Raji (cell line): ENCODE data around the gene SUSD6.

Experiments used
- POLR2A ChIP-seq: IDR thresholded peaks from 2 replicates; pipeline ENCODE4 v1.6.1; 2011; ENCODE audit warnings: low read depth, low read length, control low read depth; ENCODE audit not compliant: insufficient read depth

Gene SUSD6

DNA sequence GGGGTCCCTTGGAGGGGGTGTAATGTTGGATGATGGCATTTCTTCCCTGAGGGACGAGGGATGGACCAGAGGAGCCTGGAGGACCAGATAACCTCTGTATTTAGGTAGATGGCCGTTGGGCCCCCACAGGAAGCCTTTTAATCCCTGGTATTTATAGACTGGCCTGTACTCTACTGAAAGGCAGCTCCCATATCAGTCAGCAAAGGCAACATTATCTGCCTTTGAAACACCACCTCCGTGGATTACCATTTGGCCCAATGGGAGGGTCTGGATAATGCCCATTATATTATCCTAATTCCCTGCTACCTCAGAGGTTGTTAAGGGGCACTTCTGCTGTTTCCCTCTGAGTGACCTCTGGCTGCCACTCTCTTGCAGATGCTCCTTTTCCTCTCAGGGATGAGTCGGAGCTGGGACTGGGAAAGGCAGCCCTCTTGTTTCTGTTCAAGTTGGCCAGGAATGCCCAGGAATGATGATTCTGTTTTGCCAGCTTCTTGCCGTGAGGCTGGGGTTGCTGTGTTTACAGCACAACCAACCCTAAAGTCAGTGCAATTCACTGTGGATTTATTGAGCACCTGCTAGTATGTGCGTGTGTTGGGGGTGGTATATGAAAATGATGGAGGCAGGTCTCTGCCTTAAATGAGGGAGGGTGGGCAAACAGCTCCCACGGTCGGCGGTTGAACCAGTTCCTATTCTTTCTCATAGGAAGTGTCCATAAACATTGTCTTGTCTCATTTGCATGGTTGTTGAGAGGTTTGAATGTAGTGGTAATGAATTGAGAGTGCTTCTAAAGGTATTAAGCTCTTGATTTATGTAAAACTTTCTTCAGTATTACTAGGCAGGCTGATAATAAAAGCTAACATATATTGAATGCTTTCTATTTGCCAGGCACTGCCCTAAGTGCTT, 18.1 kb downstream of the SUSD6 start:
- peak; percentile 33; the same call in 1 of the 2 replicates for TF ChIP-seq POLR2A

DNA sequence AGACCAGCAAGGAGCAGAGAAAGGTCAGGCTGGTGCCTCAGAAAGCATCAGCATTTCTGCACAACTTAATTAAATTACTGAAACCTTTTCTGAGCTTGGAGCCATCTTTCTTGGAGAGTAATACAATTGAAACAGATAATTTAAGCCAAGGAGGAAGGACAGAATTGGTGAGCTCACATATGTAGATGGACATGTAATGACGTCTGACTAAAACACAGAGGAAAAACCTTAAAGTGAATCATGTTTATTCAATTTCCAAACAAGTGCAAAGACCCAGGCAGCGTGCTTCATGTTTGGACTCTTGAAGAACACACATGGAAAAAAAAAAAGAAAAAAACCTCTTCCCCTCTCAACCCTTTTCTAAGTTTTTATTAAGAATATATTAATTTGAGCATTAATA, 19.0 kb downstream of the SUSD6 start:
- no peak for TF ChIP-seq POLR2A

DNA sequence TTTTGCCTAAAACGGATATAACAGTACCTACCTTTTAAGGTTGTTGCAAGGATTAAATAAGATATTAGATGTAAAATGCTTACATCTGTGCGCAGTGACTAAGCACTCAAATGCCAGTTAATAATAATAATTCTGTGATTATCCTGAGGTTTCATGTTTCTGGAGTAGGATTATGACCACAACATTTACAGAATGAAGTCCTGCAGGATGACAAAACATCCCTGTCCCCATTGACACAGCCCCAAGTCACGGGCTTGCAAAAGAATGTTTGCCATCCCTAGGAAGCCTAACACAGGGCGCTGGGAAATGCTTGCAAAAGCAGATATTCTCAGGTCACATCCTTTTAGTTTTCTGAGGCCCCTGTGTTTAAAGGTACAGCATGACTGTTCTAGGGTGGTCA, 20.1 kb downstream of the SUSD6 start:
- TF ChIP-seq POLR2A: no peak

- TF ChIP-seq POLR2A: no peak
These were observed 20.8 kb downstream of the SUSD6 start for GRCh38 chr14:69632164-69632563.

DNA sequence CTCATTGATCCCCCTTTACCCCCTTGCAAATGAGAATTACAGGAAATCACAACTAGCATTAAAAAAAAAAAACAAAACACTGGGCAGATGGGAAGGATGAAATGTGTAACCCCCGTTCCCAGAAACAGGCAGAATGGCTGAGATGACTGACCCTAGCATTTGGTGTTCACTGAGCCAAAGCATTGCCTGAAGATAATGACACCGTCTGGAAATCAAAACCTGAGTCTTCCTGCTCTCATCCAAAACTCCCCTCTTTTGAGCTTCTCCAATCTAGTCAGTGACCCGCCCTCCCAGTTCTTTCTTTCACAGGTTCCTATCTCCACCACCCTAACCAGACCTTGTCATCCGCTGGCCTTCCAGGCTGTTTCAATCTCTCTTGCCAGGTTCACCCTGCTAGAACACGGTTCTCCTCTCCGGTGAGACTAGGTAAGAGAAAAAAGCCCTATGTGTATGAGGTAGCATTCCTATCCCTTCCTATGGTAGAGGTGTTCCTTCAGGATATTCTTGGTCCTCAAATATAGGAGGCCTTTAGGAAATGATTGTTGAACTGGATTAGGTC, 21.3 kb downstream of the SUSD6 start:
- no peak for TF ChIP-seq POLR2A

DNA sequence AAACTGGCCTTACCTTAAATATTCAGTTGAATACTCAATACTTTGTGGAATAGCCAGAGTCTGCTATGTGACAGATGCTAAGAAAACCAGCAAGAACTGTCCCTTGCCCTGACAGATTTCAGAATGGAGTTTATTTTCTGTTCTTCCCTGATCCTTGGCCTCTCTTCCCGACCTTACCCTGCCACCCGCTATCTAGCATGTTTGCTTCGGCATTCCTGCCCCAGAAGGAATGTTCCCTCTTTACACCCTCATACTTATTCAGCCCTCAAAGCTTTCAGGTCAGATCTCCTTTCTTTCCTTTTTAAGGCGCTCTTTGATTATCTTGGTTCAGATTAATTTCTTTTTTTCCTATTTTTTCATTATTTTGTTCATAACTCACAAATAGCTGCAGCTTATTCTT, 21.8 kb downstream of the SUSD6 start:
- TF ChIP-seq POLR2A: no peak

DNA sequence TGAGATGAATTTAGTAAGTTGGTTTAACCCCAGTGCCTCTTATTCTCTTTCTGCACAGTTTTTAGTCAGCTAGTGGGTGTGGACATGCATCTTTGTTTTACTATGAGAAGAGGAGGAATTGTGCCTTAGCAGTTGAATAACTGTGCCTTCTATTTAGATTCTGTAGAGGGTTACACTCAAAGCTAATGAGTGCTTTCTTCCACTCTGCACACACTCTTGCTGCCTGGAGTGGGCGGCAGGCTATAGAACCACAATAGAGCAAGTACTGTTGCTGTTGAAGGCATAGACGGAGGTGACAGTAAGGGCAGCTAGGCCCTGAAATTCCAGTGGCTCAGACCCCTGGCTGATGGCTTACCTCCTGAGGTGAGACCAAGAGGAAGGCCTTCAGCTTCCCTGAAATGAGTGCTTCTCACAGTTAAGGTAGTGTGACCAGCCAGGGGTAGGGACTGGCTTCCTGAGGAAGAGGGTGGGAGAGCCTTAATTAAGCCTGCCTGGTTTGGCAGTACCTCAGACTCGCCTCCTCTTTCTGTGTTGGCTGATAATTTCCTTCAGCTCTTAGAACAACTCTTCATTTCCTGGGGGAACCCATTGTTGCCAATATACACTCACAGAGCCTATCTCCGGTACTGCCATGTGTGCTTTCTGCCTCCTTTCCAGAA, 24.7 kb downstream of the SUSD6 start:
- no peak for TF ChIP-seq POLR2A

- TF ChIP-seq POLR2A: no peak
These were observed 25.5 kb downstream of the SUSD6 start for GRCh38 chr14:69636718-69637480.

- TF ChIP-seq POLR2A: no peak
These were observed 26.2 kb downstream of the SUSD6 start for GRCh38 chr14:69637503-69638031.

- no peak for TF ChIP-seq POLR2A
These were observed 29.5 kb downstream of the SUSD6 start for GRCh38 chr14:69640931-69641330.

GRCh38 chr14:69643430-69644200, 32.2 kb downstream of the SUSD6 start:
- TF ChIP-seq POLR2A: no peak

- no peak for TF ChIP-seq POLR2A
These were observed 33.4 kb downstream of the SUSD6 start for GRCh38 chr14:69644814-69645213.

- no peak for TF ChIP-seq POLR2A
These were observed 35.8 kb downstream of the SUSD6 start for GRCh38 chr14:69647213-69647612.

GRCh38 chr14:69648480-69649451, 37.4 kb downstream of the SUSD6 start:
- TF ChIP-seq POLR2A: no peak

- TF ChIP-seq POLR2A: no peak
These were observed 39.6 kb downstream of the SUSD6 start for GRCh38 chr14:69650948-69651369.
